K562 (cell line): Measurements from ENCODE around the gene DGCR2. TPM values are rescaled to one million over a fixed set of nuclear protein-coding genes. Genes with fewer than 3 reads are reported as not detected.
A peak's percentile ranks its signal among the peaks of the same experiment; 100 is the strongest.

Experiments used
- ATAC-seq: fragments of 200-7000 bp; cut with Tn5 transposase; 3 replicates; pipeline ENCODE4 v1.9.1; 2020; ENCODE audit warnings: moderate library complexity
- BruUV-seq: library from RNA; stranded (reverse); fragments of 400-500 nt; replicated peaks from 2 replicates; lab custom pipeline; 2021; lab: Mats Ljungman, UMichigan
- CTCF ChIA-PET: fragments of 300-600 bp; formaldehyde crosslinking; extraction: SDS; loops from one replicate; lab custom pipeline; 2021; ENCODE audit warnings: low intra/inter-chr PET ratio; lab: Yijun Ruan, JAX
- POLR2A ChIA-PET: fragments of 300-600, 350-650 bp; sonication (Branson Sonifier 250); formaldehyde crosslinking; extraction: SDS; loops from one replicate; lab custom pipeline; 2021; ENCODE audit warnings: antibody characterized with exemption, inconsistent platforms; lab: Yijun Ruan, JAX
- DNase-seq, 4 experiments: peaks; one replicate each; pipeline versions ENCODE4 v3.0.0 to v3.0.0-alpha.2; 2011 to 2018; ENCODE audit warnings: low spot score in 3 of 4, mixed read lengths in 3 of 4; ENCODE audit errors: extremely low read depth in 1 of 4
- FAIRE-seq: peaks from 2 replicates; lab custom pipeline; 2011; peaks lifted over from hg19 to GRCh38; lab: Jason Lieb, UNC
- H2AFZ ChIP-seq: 2 replicates; pipeline ENCODE4 v1.6.0; 2011; ENCODE audit warnings: low read depth, low read length, control low read depth, inconsistent platforms
- H3K27ac ChIP-seq: fragments of 200-600 bp; 3 replicates; pipeline ENCODE4 v1.8.0; 2011; ENCODE audit warnings: low read depth, mild to moderate bottlenecking, control low read depth, inconsistent platforms, low read length, moderate library complexity, mixed read lengths; ENCODE audit errors: extremely low read depth
- H3K27me3 ChIP-seq, 2 experiments: fragments of 300-600 bp in 1 of 2; 2 replicates in 1 of 2; 3 replicates in 1 of 2; pipeline versions ENCODE4 v1.6.0 to v1.8.0; 2011; ENCODE audit warnings: inconsistent platforms in 2 of 2, low read length in 2 of 2, mild to moderate bottlenecking in 1 of 2, mixed read lengths in 1 of 2, moderate library complexity in 1 of 2; ENCODE audit not compliant: control insufficient read depth in 2 of 2, insufficient read depth in 2 of 2
- H3K36me3 ChIP-seq: fragments of 300-600 bp; 3 replicates; pipeline ENCODE4 v1.8.0; 2011; ENCODE audit warnings: mild to moderate bottlenecking, low read length, inconsistent platforms; ENCODE audit not compliant: control insufficient read depth, insufficient read depth
- H3K4me1 ChIP-seq, 2 experiments: fragments of 200-600 bp in 1 of 2; replicated peaks in 1 of 2; 2 replicates in 1 of 2; 3 replicates in 1 of 2; pipeline versions ENCODE4 v1.5.1 to v1.8.0; 2011; ENCODE audit warnings: inconsistent platforms in 2 of 2, low read length in 2 of 2, mild to moderate bottlenecking in 1 of 2, mixed read lengths in 1 of 2, moderate library complexity in 1 of 2; ENCODE audit not compliant: control insufficient read depth in 2 of 2, insufficient read depth in 2 of 2
- H3K4me2 ChIP-seq: 2 replicates; pipeline ENCODE4 v1.6.1; 2011; ENCODE audit warnings: low read length, control low read depth, inconsistent platforms, mixed read lengths; ENCODE audit not compliant: insufficient read depth
- H3K4me3 ChIP-seq: fragments of 200-600 bp; sonication (generic), shearing (Covaris generic); 2 replicates; pipeline ENCODE4 v1.5.1; 2016; ENCODE audit warnings: control low read depth, inconsistent platforms
- H3K79me2 ChIP-seq: fragments of 200-600 bp; 3 replicates; pipeline ENCODE4 v1.8.0; 2011; ENCODE audit warnings: low read length, inconsistent platforms; ENCODE audit not compliant: control insufficient read depth, insufficient read depth
- H3K9ac ChIP-seq, 2 experiments: 2 replicates each; pipeline versions ENCODE4 v1.6.0 to v1.6.1; 2011; ENCODE audit warnings: low read depth in 2 of 2, low read length in 2 of 2, control low read depth in 1 of 2, inconsistent platforms in 1 of 2, mild to moderate bottlenecking in 1 of 2, mixed read lengths in 1 of 2; ENCODE audit not compliant: insufficient read depth in 1 of 2
- H3K9me1 ChIP-seq: one replicate; pipeline ENCODE4 v1.6.0; 2011; ENCODE audit warnings: inconsistent platforms, mild to moderate bottlenecking, low read length, moderate library complexity; ENCODE audit not compliant: control insufficient read depth, insufficient read depth
- H3K9me3 ChIP-seq: replicated peaks from 2 replicates; pipeline ENCODE4 v1.5.1; 2011; ENCODE audit warnings: low read depth, low read length, inconsistent platforms; ENCODE audit not compliant: control insufficient read depth, insufficient read depth
- H4K20me1 ChIP-seq: replicated peaks from 2 replicates; pipeline ENCODE4 v1.6.1; 2011; ENCODE audit warnings: low read length, inconsistent platforms, mixed read lengths; ENCODE audit not compliant: control insufficient read depth, insufficient read depth
- CBFA2T3 ChIP-seq: fragments of 450-650 bp; IDR thresholded peaks from 2 replicates; pipeline ENCODE4 v1.6.1; 2017
- CBX3 ChIP-seq, 2 experiments: IDR thresholded peaks; 1 replicate in 1 of 2; 2 replicates in 1 of 2; pipeline ENCODE4 v1.6.1; 2012; ENCODE audit warnings: inconsistent platforms in 2 of 2, low read length in 2 of 2, borderline replicate concordance in 1 of 2, control low read depth in 1 of 2
- ESRRB ChIP-seq: fragments of 250-450 bp; sonication (Bioruptor Pico); IDR thresholded peaks from 2 replicates; pipeline ENCODE4 v1.5.0; 2020; ENCODE audit warnings: mild to moderate bottlenecking, moderate library complexity, borderline replicate concordance
- HDGF ChIP-seq: fragments of 450-650 bp; IDR thresholded peaks from 2 replicates; pipeline ENCODE4 v1.6.1; 2016
- NFIX ChIP-seq: fragments of 250-450 bp; sonication (Bioruptor Pico); IDR thresholded peaks from 2 replicates; pipeline ENCODE4 v1.4.0; 2020; ENCODE audit warnings: low read depth, mild to moderate bottlenecking, moderate library complexity
- NR2C1 ChIP-seq, 2 experiments: fragments of 450-650 bp; IDR thresholded peaks; 2 replicates each; pipeline ENCODE4 v1.6.1; 2017; ENCODE audit warnings: mild to moderate bottlenecking in 2 of 2, antibody characterized with exemption in 1 of 2, inconsistent platforms in 1 of 2, missing compliant biosample characterization in 1 of 2, missing genetic modification characterization in 1 of 2
- SPI1 ChIP-seq: IDR thresholded peaks from 2 replicates; pipeline ENCODE4 v1.6.1; 2011; ENCODE audit warnings: low read depth, low read length, control low read depth, borderline replicate concordance
- TEAD2 ChIP-seq: fragments of 450-650 bp; IDR thresholded peaks from 2 replicates; pipeline ENCODE4 v1.6.1; 2016; ENCODE audit warnings: missing genetic modification characterization, control low read depth, missing compliant biosample characterization
- ZC3H8 ChIP-seq: fragments of 450-650 bp; IDR thresholded peaks from 2 replicates; pipeline ENCODE4 v1.6.1; 2017
- ZNF143 ChIP-seq: sonication (generic); formaldehyde crosslinking; IDR thresholded peaks from 2 replicates; pipeline ENCODE4 v1.9.0; 2022; ENCODE audit warnings: mild to moderate bottlenecking, missing genetic modification reagents
- ZNF699 ChIP-seq: fragments of 250-450 bp; sonication (Bioruptor Pico); IDR thresholded peaks from 2 replicates; pipeline ENCODE4 v1.8.0; 2021; ENCODE audit warnings: mild to moderate bottlenecking, moderate library complexity; ENCODE audit not compliant: insufficient replicate concordance
- WGBS: fragments of 100-300 bp; shearing (Covaris generic); methylation state at CpG from one replicate; pipeline ENCODE4 v1.1.6; 2016; ENCODE audit warnings: low coverage, mixed read lengths; ENCODE audit not compliant: insufficient coverage; ENCODE audit errors: missing lambda C conversion rate; 5-methylcytosine and 5-hydroxymethylcytosine counted together
- in situ Hi-C: fragments of 300-500 bp; cut with MboI; formaldehyde crosslinking; loops from 4 replicates; pipeline ENCODE4 v1.15.0; 2018; ENCODE audit warnings: inconsistent platforms, mixed read lengths
- intact Hi-C: fragments of 100-400 bp; cut with micrococcal nuclease; formaldehyde crosslinking; loops from 2 replicates; pipeline ENCODE4 v1.14.2; 2022
- polyA plus RNA-seq, 8 experiments: library from polyadenylated mRNA; depleted of rRNA in 4 of 8; stranded (reverse) in 5 of 8; unstranded in 3 of 8; fragments of >200 nt; fragmentation: Nextera tagmentation in 2 of 8; fragmentation: Illumina TruSeq in 1 of 8; extraction: Ambion mirVana in 2 of 8; extraction: Trizol in 1 of 8; gene quantifications; 2 replicates each; pipeline versions ENCODE4 v1.2.1 to v1.2.3, GENCODE V29; 2011 to 2014; ENCODE audit warnings: inconsistent platforms in 1 of 8, missing spikeins in 1 of 8
- total RNA-seq, 7 experiments: library from RNA; depleted of rRNA in 6 of 7; stranded (reverse); fragments of >200 nt in 6 of 7; fragmentation: Illumina TruSeq in 2 of 7; extraction: Trizol in 2 of 7; gene quantifications; 2 replicates each; pipeline versions ENCODE4 v1.2.1 to v1.2.3, GENCODE V29; 2011 to 2021; ENCODE audit warnings: low replicate concordance in 1 of 7
- TF ChIP-seq, protein P1 (sequence below): sonication (generic); formaldehyde crosslinking; IDR thresholded peaks from 2 replicates; pipeline ENCODE4 v1.8.0; 2022; ENCODE audit warnings: missing genetic modification reagents, mild to moderate bottlenecking, borderline replicate concordance
- TF ChIP-seq, protein P2 (sequence below): fragments of 250-450 bp; sonication (Bioruptor Pico); IDR thresholded peaks from 2 replicates; pipeline ENCODE4 v1.6.1; 2021; ENCODE audit warnings: mild to moderate bottlenecking
- TF ChIP-seq, protein P3 (sequence below): IDR thresholded peaks from 3 replicates; pipeline ENCODE4 v1.6.1; 2011; ENCODE audit warnings: borderline replicate concordance, mild to moderate bottlenecking, moderate library complexity; ENCODE audit not compliant: insufficient read length; ENCODE audit errors: extremely low read depth
- TF ChIP-seq, protein P4 (sequence below): sonication (generic); formaldehyde crosslinking; IDR thresholded peaks from 2 replicates; pipeline ENCODE4 v1.8.1; 2022; ENCODE audit warnings: missing genetic modification reagents

The DGCR2 gene
- total and polyA plus RNA-seq, 9 of the 15 experiments (the other 6 are each of a cell fraction or from before 2014, with no cell fraction given), result 0.69 to 101 (median 56.4) TPM

DNA sequence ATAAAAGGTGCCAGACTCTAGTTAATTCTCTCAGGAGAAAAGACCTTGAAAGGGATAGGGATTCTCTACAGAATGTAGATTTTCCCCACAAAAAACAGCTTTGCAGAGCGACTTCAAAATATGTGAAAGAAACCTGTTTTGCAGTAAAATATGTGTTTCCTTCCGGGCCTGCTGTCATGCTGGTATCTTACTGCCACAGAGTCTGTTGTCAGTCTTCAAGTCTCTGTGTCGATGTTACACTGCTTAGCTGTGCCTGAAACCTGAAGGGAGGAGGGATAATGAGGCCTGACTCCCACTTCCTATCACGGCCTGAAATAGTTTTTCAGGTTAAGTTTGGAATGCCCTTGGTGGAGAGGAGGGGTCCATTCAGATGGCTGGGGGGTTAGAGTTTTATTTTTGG lies 1.7 kb upstream of the DGCR2 start:
- Histone ChIP-seq H3K9me1 (peaks cover 4% of the 10 kb centered on the region), H3K27ac (no peak overlapping the region), H4K20me1 (peaks cover 31% of the 10 kb centered on the region), H3K4me3 (no peak overlapping the region), H3K36me3 (peaks cover 15% of the 10 kb centered on the region), H3K79me2 (peaks cover 33% of the 10 kb centered on the region), H2AFZ (peak overlapping the region; percentile 15; the same call in 1 of the 2 replicates), H3K27me3 (peaks cover 18 to 30% of the 10 kb centered on the region in 2 experiments; a peak in 4 of 5 replicates), H3K9me3 (no peaks in the 10 kb centered on the region), H3K4me1 (peaks cover 25 to 53% of the 10 kb centered on the region in 2 experiments), H3K4me2 (no peak overlapping the region), H3K9ac (no peak overlapping the region)
- DNase-seq (peak in 1 of 4 experiments; percentile 56), FAIRE-seq (peak; percentile 76), ATAC-seq (no peak)
- ChIA-PET POLR2A (interaction anchor here (0.6 to 4.0 kb wide), 6 partner anchors 9 to 1600 kb away, joined by 3 to 19 read pairs (median 12); partner anchors contain the start of gene ESS2), CTCF (no interaction called here)
- in situ Hi-C loops (no loop called here), intact Hi-C loops (loop anchor here (5.0 to 10.0 kb wide), 3 partner anchors 308 to 501 kb away; partner anchors contain the start of genes CDC45, HIRA, MRPL40 and UFD1)
- BruUV-seq, result no TSS peak
- 41% methylated on average over 4 of the region's 4 CpGs for WGBS
- TF ChIP-seq TEAD2 (tag), result no peak
- TF ChIP-seq, protein P1, sequence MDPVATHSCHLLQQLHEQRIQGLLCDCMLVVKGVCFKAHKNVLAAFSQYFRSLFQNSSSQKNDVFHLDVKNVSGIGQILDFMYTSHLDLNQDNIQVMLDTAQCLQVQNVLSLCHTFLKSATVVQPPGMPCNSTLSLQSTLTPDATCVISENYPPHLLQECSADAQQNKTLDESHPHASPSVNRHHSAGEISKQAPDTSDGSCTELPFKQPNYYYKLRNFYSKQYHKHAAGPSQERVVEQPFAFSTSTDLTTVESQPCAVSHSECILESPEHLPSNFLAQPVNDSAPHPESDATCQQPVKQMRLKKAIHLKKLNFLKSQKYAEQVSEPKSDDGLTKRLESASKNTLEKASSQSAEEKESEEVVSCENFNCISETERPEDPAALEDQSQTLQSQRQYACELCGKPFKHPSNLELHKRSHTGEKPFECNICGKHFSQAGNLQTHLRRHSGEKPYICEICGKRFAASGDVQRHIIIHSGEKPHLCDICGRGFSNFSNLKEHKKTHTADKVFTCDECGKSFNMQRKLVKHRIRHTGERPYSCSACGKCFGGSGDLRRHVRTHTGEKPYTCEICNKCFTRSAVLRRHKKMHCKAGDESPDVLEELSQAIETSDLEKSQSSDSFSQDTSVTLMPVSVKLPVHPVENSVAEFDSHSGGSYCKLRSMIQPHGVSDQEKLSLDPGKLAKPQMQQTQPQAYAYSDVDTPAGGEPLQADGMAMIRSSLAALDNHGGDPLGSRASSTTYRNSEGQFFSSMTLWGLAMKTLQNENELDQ (CRISPR knock-in tag), result no peak
- no peak for TF ChIP-seq HDGF
- TF ChIP-seq, protein P2, sequence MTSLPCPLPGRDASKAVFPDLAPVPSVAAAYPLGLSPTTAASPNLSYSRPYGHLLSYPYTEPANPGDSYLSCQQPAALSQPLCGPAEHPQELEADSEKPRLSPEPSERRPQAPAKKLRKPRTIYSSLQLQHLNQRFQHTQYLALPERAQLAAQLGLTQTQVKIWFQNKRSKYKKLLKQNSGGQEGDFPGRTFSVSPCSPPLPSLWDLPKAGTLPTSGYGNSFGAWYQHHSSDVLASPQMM, result no peak
- no peak for TF ChIP-seq ZNF699 (CRISPR knock-in tag)
- no peak for TF ChIP-seq ZNF143 (CRISPR knock-in tag)
- TF ChIP-seq SPI1, result peak; percentile 46; the same call in 1 of the 2 replicates
- TF ChIP-seq, protein P3, sequence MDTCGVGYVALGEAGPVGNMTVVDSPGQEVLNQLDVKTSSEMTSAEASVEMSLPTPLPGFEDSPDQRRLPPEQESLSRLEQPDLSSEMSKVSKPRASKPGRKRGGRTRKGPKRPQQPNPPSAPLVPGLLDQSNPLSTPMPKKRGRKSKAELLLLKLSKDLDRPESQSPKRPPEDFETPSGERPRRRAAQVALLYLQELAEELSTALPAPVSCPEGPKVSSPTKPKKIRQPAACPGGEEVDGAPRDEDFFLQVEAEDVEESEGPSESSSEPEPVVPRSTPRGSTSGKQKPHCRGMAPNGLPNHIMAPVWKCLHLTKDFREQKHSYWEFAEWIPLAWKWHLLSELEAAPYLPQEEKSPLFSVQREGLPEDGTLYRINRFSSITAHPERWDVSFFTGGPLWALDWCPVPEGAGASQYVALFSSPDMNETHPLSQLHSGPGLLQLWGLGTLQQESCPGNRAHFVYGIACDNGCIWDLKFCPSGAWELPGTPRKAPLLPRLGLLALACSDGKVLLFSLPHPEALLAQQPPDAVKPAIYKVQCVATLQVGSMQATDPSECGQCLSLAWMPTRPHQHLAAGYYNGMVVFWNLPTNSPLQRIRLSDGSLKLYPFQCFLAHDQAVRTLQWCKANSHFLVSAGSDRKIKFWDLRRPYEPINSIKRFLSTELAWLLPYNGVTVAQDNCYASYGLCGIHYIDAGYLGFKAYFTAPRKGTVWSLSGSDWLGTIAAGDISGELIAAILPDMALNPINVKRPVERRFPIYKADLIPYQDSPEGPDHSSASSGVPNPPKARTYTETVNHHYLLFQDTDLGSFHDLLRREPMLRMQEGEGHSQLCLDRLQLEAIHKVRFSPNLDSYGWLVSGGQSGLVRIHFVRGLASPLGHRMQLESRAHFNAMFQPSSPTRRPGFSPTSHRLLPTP, result no peak
- no peak for TF ChIP-seq ESRRB (CRISPR knock-in tag)
- TF ChIP-seq CBX3 (IDR thresholded peaks at IDR 0.05; ENCODE audit: borderline replicate concordance in 1 of 2, low read length in 2 of 2), result 0 out of 3 replicates have a peak, but pooled peaks of 1 of the 2 experiments have one; percentile 35
- TF ChIP-seq NR2C1 (IDR thresholded peaks at IDR 0.05), result no peak
- no peak for TF ChIP-seq NR2C1 (tag; IDR thresholded peaks at IDR 0.05)
- TF ChIP-seq ZC3H8, result no peak
- TF ChIP-seq NFIX (CRISPR knock-in tag), result no peak
- TF ChIP-seq, protein P4, sequence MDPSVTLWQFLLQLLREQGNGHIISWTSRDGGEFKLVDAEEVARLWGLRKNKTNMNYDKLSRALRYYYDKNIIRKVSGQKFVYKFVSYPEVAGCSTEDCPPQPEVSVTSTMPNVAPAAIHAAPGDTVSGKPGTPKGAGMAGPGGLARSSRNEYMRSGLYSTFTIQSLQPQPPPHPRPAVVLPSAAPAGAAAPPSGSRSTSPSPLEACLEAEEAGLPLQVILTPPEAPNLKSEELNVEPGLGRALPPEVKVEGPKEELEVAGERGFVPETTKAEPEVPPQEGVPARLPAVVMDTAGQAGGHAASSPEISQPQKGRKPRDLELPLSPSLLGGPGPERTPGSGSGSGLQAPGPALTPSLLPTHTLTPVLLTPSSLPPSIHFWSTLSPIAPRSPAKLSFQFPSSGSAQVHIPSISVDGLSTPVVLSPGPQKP, result no peak
- TF ChIP-seq CBFA2T3, result peak; percentile 23; the same call in 1 of the 2 replicates
